Smooth muscle cell (in vitro differentiated cells): Measurements from ENCODE around the gene NCKAP1. TPM values are rescaled to one million over a fixed set of nuclear protein-coding genes. Genes with fewer than 3 reads are reported as not detected.
"Not testable (repeated sequence)": the region's sequence is repeated elsewhere in the genome, so short reads cannot be mapped to it uniquely, and the experiment has no call there.

ENCODE experiments used
- DNase-seq: peaks from one replicate; lab custom pipeline; 2025; ENCODE audit not compliant: unreplicated experiment; lab: John Stamatoyannopoulos, UW
- H2AFZ ChIP-seq: fragments of 200-600 bp; sonication (generic); 2 replicates; pipeline ENCODE4 v1.6.0; 2016; ENCODE audit warnings: antibody characterized with exemption, low read depth, mild to moderate bottlenecking
- H3F3A ChIP-seq: fragments of 200-600 bp; sonication (generic); 2 replicates; pipeline ENCODE4 v1.6.0; 2017; ENCODE audit warnings: antibody characterized with exemption, low read depth
- H3K27ac ChIP-seq: fragments of 200-600 bp; sonication (generic); 2 replicates; pipeline ENCODE4 v1.5.1; 2016; ENCODE audit warnings: low read depth, mild to moderate bottlenecking
- H3K27me3 ChIP-seq: fragments of 200-600 bp; sonication (generic); 2 replicates; pipeline ENCODE4 v1.6.1; 2016; ENCODE audit warnings: low read depth, mild to moderate bottlenecking
- H3K36me3 ChIP-seq: fragments of 200-600 bp; sonication (generic); 2 replicates; pipeline ENCODE4 v1.5.1; 2016; ENCODE audit warnings: low read depth
- H3K4me1 ChIP-seq: fragments of 200-600 bp; sonication (generic); 2 replicates; pipeline ENCODE4 v1.5.1; 2016; ENCODE audit warnings: low read depth
- H3K4me2 ChIP-seq: fragments of 200-600 bp; sonication (generic); 2 replicates; pipeline ENCODE4 v1.6.0; 2016; ENCODE audit warnings: mild to moderate bottlenecking
- H3K4me3 ChIP-seq: fragments of 200-600 bp; sonication (generic); 2 replicates; pipeline ENCODE4 v1.5.1; 2016; ENCODE audit warnings: mild to moderate bottlenecking
- H3K79me2 ChIP-seq: fragments of 200-600 bp; sonication (generic); 2 replicates; pipeline ENCODE4 v1.6.0; 2016; ENCODE audit warnings: low read depth, mild to moderate bottlenecking
- H3K9ac ChIP-seq: fragments of 200-600 bp; sonication (generic); 2 replicates; pipeline ENCODE4 v1.6.0; 2016; ENCODE audit warnings: low read depth
- H3K9me3 ChIP-seq: fragments of 200-600 bp; sonication (generic); replicated peaks from 2 replicates; pipeline ENCODE4 v1.5.1; 2016; ENCODE audit warnings: low read depth
- H4K20me1 ChIP-seq: fragments of 200-600 bp; sonication (generic); 2 replicates; pipeline ENCODE4 v1.6.0; 2016; ENCODE audit warnings: low read depth
- WGBS: methylation state at CpG from one replicate; pipeline ENCODE4 v1.1.7; 2016; ENCODE audit warnings: low lambda C conversion rate; 5-methylcytosine and 5-hydroxymethylcytosine counted together
- polyA plus RNA-seq: library from polyadenylated mRNA; unstranded; fragments of >200 nt; fragmentation: Nextera tagmentation; extraction: Ambion mirVana; gene quantifications from 2 replicates; pipeline ENCODE4 v1.2.1, GENCODE V29; 2016
- total RNA-seq: library from RNA; depleted of rRNA; stranded (reverse); fragments of >200 nt; gene quantifications from 2 replicates; pipeline ENCODE4 v1.2.3, GENCODE V29; 2014
- TF ChIP-seq, protein P1 (sequence below): fragments of 200-600 bp; sonication (generic); IDR thresholded peaks from 2 replicates; pipeline ENCODE4 v1.5.1; 2017; ENCODE audit warnings: borderline replicate concordance, mild to moderate bottlenecking, antibody characterized with exemption; ENCODE audit not compliant: insufficient read depth, poor library complexity, severe bottlenecking

Gene NCKAP1
- total and polyA plus RNA-seq, 2 experiments from 2014 or later: 54.2 to 209 TPM

GRCh38 chr2:182876653-182877052, 161.6 kb downstream of the NCKAP1 start:
- WGBS: 100% methylated on average over 1 of the region's 1 CpG
- not testable (repeated sequence) for H3K9ac ChIP-seq, H3K9me3 ChIP-seq, H3K4me2 ChIP-seq, H3K4me3 ChIP-seq, H2AFZ ChIP-seq, H3K36me3 ChIP-seq, DNase-seq, H3K79me2 ChIP-seq, H3K4me1 ChIP-seq, H3K27ac ChIP-seq, H4K20me1 ChIP-seq, H3K27me3 ChIP-seq, H3F3A ChIP-seq

- H3K36me3 ChIP-seq: no peaks in the 10 kb centered on the region
- no peak overlapping the region for H3K4me2 ChIP-seq
- H3K4me1 ChIP-seq: peaks cover 12% of the 10 kb centered on the region
- no peak overlapping the region for H2AFZ ChIP-seq
- 11% methylated on average over 1 of the region's 1 CpG for WGBS
- no peaks in the 10 kb centered on the region for H4K20me1 ChIP-seq
- TF ChIP-seq, protein P1, sequence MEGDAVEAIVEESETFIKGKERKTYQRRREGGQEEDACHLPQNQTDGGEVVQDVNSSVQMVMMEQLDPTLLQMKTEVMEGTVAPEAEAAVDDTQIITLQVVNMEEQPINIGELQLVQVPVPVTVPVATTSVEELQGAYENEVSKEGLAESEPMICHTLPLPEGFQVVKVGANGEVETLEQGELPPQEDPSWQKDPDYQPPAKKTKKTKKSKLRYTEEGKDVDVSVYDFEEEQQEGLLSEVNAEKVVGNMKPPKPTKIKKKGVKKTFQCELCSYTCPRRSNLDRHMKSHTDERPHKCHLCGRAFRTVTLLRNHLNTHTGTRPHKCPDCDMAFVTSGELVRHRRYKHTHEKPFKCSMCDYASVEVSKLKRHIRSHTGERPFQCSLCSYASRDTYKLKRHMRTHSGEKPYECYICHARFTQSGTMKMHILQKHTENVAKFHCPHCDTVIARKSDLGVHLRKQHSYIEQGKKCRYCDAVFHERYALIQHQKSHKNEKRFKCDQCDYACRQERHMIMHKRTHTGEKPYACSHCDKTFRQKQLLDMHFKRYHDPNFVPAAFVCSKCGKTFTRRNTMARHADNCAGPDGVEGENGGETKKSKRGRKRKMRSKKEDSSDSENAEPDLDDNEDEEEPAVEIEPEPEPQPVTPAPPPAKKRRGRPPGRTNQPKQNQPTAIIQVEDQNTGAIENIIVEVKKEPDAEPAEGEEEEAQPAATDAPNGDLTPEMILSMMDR: peak; percentile 17
- H3K9ac ChIP-seq: no peak overlapping the region
- H3K27ac ChIP-seq: no peak overlapping the region
- DNase-seq: no peak
- H3F3A ChIP-seq: peaks cover 4% of the 10 kb centered on the region
- H3K4me3 ChIP-seq: no peak overlapping the region
- H3K27me3 ChIP-seq: no peaks in the 10 kb centered on the region
- H3K79me2 ChIP-seq: no peaks in the 10 kb centered on the region
- H3K9me3 ChIP-seq: no peaks in the 10 kb centered on the region
Measured at GRCh38 chr2:182870227-182870626, 168.0 kb downstream of the NCKAP1 start.

- no peaks in the 10 kb centered on the region for H3K36me3 ChIP-seq
- H3K9me3 ChIP-seq: no peaks in the 10 kb centered on the region
- H4K20me1 ChIP-seq: no peaks in the 10 kb centered on the region
- H3K4me1 ChIP-seq: peaks cover 26% of the 10 kb centered on the region
- TF ChIP-seq, protein P1: no peak
- no peak overlapping the region for H3K27ac ChIP-seq
- no peak for DNase-seq
- H3K27me3 ChIP-seq: peaks cover 6% of the 10 kb centered on the region
- peaks cover 4% of the 10 kb centered on the region for H3F3A ChIP-seq
- no peak overlapping the region for H3K9ac ChIP-seq
- no peak overlapping the region for H2AFZ ChIP-seq
- no peak overlapping the region for H3K4me2 ChIP-seq
- 67% methylated on average over 6 of the region's 6 CpGs for WGBS
- H3K79me2 ChIP-seq: no peaks in the 10 kb centered on the region
- no peak overlapping the region for H3K4me3 ChIP-seq
Measured at GRCh38 chr2:182868054-182868796, 170.0 kb downstream of the NCKAP1 start.

GRCh38 chr2:182867426-182868053, 170.7 kb downstream of the NCKAP1 start:
- Histone ChIP-seq H3K27me3 (peaks cover 6% of the 10 kb centered on the region), H3K4me1 (peaks cover 30% of the 10 kb centered on the region), H3F3A (peaks cover 4% of the 10 kb centered on the region), H3K27ac (no peak overlapping the region), H4K20me1 (no peaks in the 10 kb centered on the region), H3K79me2 (no peaks in the 10 kb centered on the region), H3K36me3 (no peaks in the 10 kb centered on the region), H3K4me2 (peak overlapping the region; percentile 95), H2AFZ (peak overlapping the region; percentile 96), H3K9ac (no peak overlapping the region), H3K4me3 (peak overlapping the region; percentile 62), H3K9me3 (no peaks in the 10 kb centered on the region)
- 41% methylated on average over 12 of the region's 12 CpGs for WGBS
- TF ChIP-seq, protein P1: no peak
- DNase-seq: no peak
